Mucosa of descending colon (tissue), 3 donors: ENCODE results near the gene SLC46A1. TPM values are rescaled to one million over a fixed set of nuclear protein-coding genes. Genes with fewer than 3 reads are reported as not detected.

Experiments
- ATAC-seq: fragments of 200-7000 bp; cut with Tn5 transposase; one replicate; pipeline ENCODE4 v1.9.1; 2020; ENCODE audit warnings: mild to moderate bottlenecking, moderate library complexity
- DNase-seq, 3 donors: peaks; one replicate each; pipeline ENCODE4 v3.0.0-alpha.2; 2020
- H3K36me3 ChIP-seq: fragments of 200-600 bp; one replicate; pipeline ENCODE4 v1.8.0; 2021; ENCODE audit warnings: low read depth, mild to moderate bottlenecking
- H3K4me1 ChIP-seq: fragments of 200-600 bp; one replicate; pipeline ENCODE4 v1.8.0; 2021; ENCODE audit warnings: low read depth, mild to moderate bottlenecking
- H3K4me3 ChIP-seq: fragments of 200-600 bp; one replicate; pipeline ENCODE4 v1.8.0; 2021; ENCODE audit warnings: mild to moderate bottlenecking
- H3K9me3 ChIP-seq: fragments of 200-600 bp; one replicate; pipeline ENCODE4 v1.8.0; 2021; ENCODE audit warnings: mild to moderate bottlenecking
- CTCF ChIP-seq: fragments of 200-600 bp; IDR thresholded peaks from one replicate; pipeline ENCODE4 v1.8.0; 2022; ENCODE audit warnings: antibody characterized with exemption, mild to moderate bottlenecking
- intact Hi-C, 2 donors: fragments of 100-400 bp; cut with DNase I in 1 of 2; cut with micrococcal nuclease in 1 of 2; formaldehyde crosslinking; loops; one replicate each; pipeline versions ENCODE4 v1.11.0 to v1.11.1; 2022; cut with DNase I, micrococcal nuclease
- total RNA-seq, 3 donors: library from RNA; stranded (reverse); fragmentation: NEBNext Ultra II Directional in 2 of 3; extraction: Animal tissue kit (Norgen Biotek cat#: 25700) in 2 of 3; gene quantifications; one replicate each; pipeline versions ENCODE4 v1.2.1 to v1.2.4, GENCODE V29; 2021 to 2023
- donor health status: DM: no; HTN: no; CAD: no; lungs with moderate emphysema.
- donor health status: DM: no; HTN: no; CAD: no.
- donor health status: DM: no; HTN: yes; CAD: no.

The SLC46A1 gene
- total RNA-seq, 3 donors from 2014 or later: 4.2 to 10.0 (median 8.6) TPM

GRCh38 chr17:28397275-28397674, 8.7 kb downstream of the SLC46A1 start:
- DNase-seq (no peak), ATAC-seq (no peak)
- H3K4me1 ChIP-seq: no peaks in the 10 kb centered on the region
- no peak for TF ChIP-seq CTCF
- H3K36me3 ChIP-seq: no peaks in the 10 kb centered on the region
- H3K4me3 ChIP-seq: no peak overlapping the region
- intact Hi-C loops: no loop called here
- H3K9me3 ChIP-seq: no peaks in the 10 kb centered on the region

- TF ChIP-seq CTCF: no peak
Measured at GRCh38 chr17:28396635-28397239, 9.3 kb downstream of the SLC46A1 start.

GRCh38 chr17:28395968-28396367, 10.0 kb downstream of the SLC46A1 start:
- DNase-seq: no peak
- Histone ChIP-seq H3K4me3 (no peak overlapping the region), H3K36me3 (no peaks in the 10 kb centered on the region), H3K9me3 (no peaks in the 10 kb centered on the region), H3K4me1 (no peaks in the 10 kb centered on the region)
- TF ChIP-seq CTCF: no peak
- intact Hi-C loops: no loop called here
- no peak for ATAC-seq

More at GRCh38 chr17:28396635-28397239, 9.3 kb downstream of the SLC46A1 start:
- intact Hi-C loops: no loop called here
- Histone ChIP-seq H3K4me1 (no peaks in the 10 kb centered on the region), H3K9me3 (no peaks in the 10 kb centered on the region), H3K36me3 (no peaks in the 10 kb centered on the region), H3K4me3 (no peak overlapping the region)
- DNase-seq: no peak
- ATAC-seq: no peak

- intact Hi-C loops: no loop called here
- ATAC-seq (no peak), DNase-seq (no peak)
- Histone ChIP-seq H3K4me3 (no peak overlapping the region), H3K9me3 (no peaks in the 10 kb centered on the region), H3K4me1 (no peaks in the 10 kb centered on the region), H3K36me3 (no peaks in the 10 kb centered on the region)
- TF ChIP-seq CTCF: no peak
Measured at GRCh38 chr17:28395426-28395825, 10.6 kb downstream of the SLC46A1 start.

GRCh38 chr17:28394337-28395116, 11.5 kb downstream of the SLC46A1 start:
- TF ChIP-seq CTCF: no peak
- Histone ChIP-seq H3K4me1 (no peaks in the 10 kb centered on the region), H3K4me3 (no peak overlapping the region), H3K36me3 (no peaks in the 10 kb centered on the region), H3K9me3 (no peaks in the 10 kb centered on the region)
- intact Hi-C loops: no loop called here
- DNase-seq (no peak), ATAC-seq (no peak)
